CD4-positive, alpha-beta T cell (primary cell): ENCODE data around the gene BTBD9. TPM values are rescaled to one million over a fixed set of nuclear protein-coding genes. Genes with fewer than 3 reads are reported as not detected.

ENCODE experiments used
- ATAC-seq: fragments of 200-7000 bp; cut with Tn5 transposase; one replicate; pipeline ENCODE4 v1.10.0; 2022; ENCODE audit warnings: mild to moderate bottlenecking; ENCODE audit not compliant: poor library complexity
- CTCF ChIA-PET: fragments of 350-600 bp; sonication (Branson Sonifier 250); formaldehyde crosslinking; loops from one replicate; lab custom pipeline; 2021; ENCODE audit warnings: antibody characterized with exemption, inconsistent platforms; lab: Charles Lee
- POLR2A ChIA-PET: fragments of 350-600 bp; sonication (Branson Sonifier 250); formaldehyde crosslinking; loops from one replicate; lab custom pipeline; 2021; ENCODE audit warnings: antibody characterized with exemption, inconsistent platforms; lab: Charles Lee
- DNase-seq, 14 experiments: peaks; one replicate each; pipeline ENCODE4 v3.0.0-alpha.2; 2013 to 2020; ENCODE audit warnings: mixed read lengths in 2 of 14
- H3K27ac ChIP-seq, 2 donors: one replicate each; pipeline versions ENCODE4 v1.5.1 to v1.7.0; 2013; ENCODE audit warnings: low read length in 2 of 2, low read depth in 1 of 2, mild to moderate bottlenecking in 1 of 2
- H3K27me3 ChIP-seq, 2 experiments: 1 replicate in 1 of 2; 2 replicates in 1 of 2; pipeline versions ENCODE4 v1.6.1 to v1.7.0; 2013; ENCODE audit warnings: low read length in 2 of 2, control low read depth in 1 of 2, mild to moderate bottlenecking in 1 of 2, moderate library complexity in 1 of 2; ENCODE audit not compliant: insufficient read depth in 2 of 2, control insufficient read depth in 1 of 2
- H3K36me3 ChIP-seq: one replicate; pipeline ENCODE4 v1.6.1; 2013; ENCODE audit warnings: low read length, control low read depth; ENCODE audit not compliant: insufficient read depth
- H3K4me1 ChIP-seq: one replicate; pipeline ENCODE4 v1.6.1; 2013; ENCODE audit warnings: low read length, control low read depth; ENCODE audit not compliant: insufficient read depth
- H3K4me3 ChIP-seq: one replicate; pipeline ENCODE4 v1.5.1; 2013; ENCODE audit warnings: mild to moderate bottlenecking, low read length, moderate library complexity
- H3K9me3 ChIP-seq, 2 experiments: 1 replicate in 1 of 2; 2 replicates in 1 of 2; pipeline versions ENCODE4 v1.6.1 to v1.7.0; 2013; ENCODE audit warnings: low read length in 2 of 2, mild to moderate bottlenecking in 2 of 2, control low read depth in 1 of 2, moderate library complexity in 1 of 2; ENCODE audit not compliant: control insufficient read depth in 1 of 2, insufficient read depth in 1 of 2
- H3K27ac Mint-ChIP-seq: one replicate; pipeline ENCODE4 v1.8.0; 2020; ENCODE audit warnings: mixed read lengths
- H3K27me3 Mint-ChIP-seq: one replicate; pipeline ENCODE4 v1.8.0; 2021; ENCODE audit warnings: mixed read lengths
- H3K36me3 Mint-ChIP-seq: one replicate; pipeline ENCODE4 v1.8.0; 2021; ENCODE audit warnings: low read depth, mixed read lengths
- H3K4me1 Mint-ChIP-seq: one replicate; pipeline ENCODE4 v1.8.0; 2021; ENCODE audit warnings: low read depth, mixed read lengths
- H3K4me3 Mint-ChIP-seq: one replicate; pipeline ENCODE4 v1.8.0; 2020; ENCODE audit warnings: mild to moderate bottlenecking, mixed read lengths
- H3K9me3 Mint-ChIP-seq: one replicate; pipeline ENCODE4 v1.8.0; 2020; ENCODE audit warnings: mixed read lengths
- CTCF ChIP-seq: fragments of 200-600 bp; IDR thresholded peaks from one replicate; pipeline ENCODE4 v1.8.0; 2022; ENCODE audit warnings: antibody characterized with exemption, mild to moderate bottlenecking
- intact Hi-C, 2 experiments: fragments of 100-400 bp; cut with DNase I in 1 of 2; cut with micrococcal nuclease in 1 of 2; formaldehyde crosslinking; loops; one replicate each; pipeline versions ENCODE4 v1.15.1 to v1.9.0; 2023 to 2025; cut with DNase I, micrococcal nuclease
- total RNA-seq, 174 experiments: library from RNA in 2 of 174; stranded (reverse) in 2 of 174; gene quantifications; one replicate each; pipeline ENCODE4 v1.2.3 and lab custom pipeline; 2021 to 2026

Gene BTBD9
- total RNA-seq, 2 experiments from 2014 or later: 58.7 to 59.3 TPM

DNA sequence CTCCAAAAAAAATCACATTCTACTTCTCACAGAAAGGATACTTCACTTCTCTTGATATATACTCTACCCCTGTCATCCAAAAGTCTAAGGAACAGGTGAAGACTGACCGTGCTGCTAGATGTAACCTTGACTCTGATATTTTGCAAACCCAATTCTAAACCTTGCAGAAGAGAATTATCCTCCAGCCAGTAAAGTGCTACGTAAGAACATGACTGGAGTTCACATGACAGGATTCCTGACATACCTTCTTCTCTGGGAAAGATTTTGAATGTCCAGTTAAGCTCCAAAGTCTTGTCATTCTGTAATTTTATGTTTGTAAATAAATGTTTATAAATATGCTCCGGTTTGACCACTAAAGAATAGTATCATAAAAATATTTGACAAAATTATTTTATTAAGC is 35.8 kb downstream of the BTBD9 start:
- Mint-ChIP-seq H3K9me3 (no peaks in the 10 kb centered on the region), H3K27me3 (no peaks in the 10 kb centered on the region), H3K36me3 (peaks cover 18% of the 10 kb centered on the region), H3K4me1 (peaks cover 16% of the 10 kb centered on the region), H3K4me3 (no peak overlapping the region), H3K27ac (no peak overlapping the region)
- ATAC-seq: no peak
- H3K36me3 ChIP-seq: no peaks in the 10 kb centered on the region
- no peaks in the 10 kb centered on the region for H3K9me3 ChIP-seq
- H3K4me1 ChIP-seq: no peaks in the 10 kb centered on the region
- TF ChIP-seq CTCF: no peak
- no peak for DNase-seq
- H3K27me3 ChIP-seq: no peaks in the 10 kb centered on the region
- POLR2A ChIA-PET: no interaction called here
- CTCF ChIA-PET: no interaction called here
- intact Hi-C loops: no loop called here
- H3K4me3 ChIP-seq: no peak overlapping the region
- no peak overlapping the region for H3K27ac ChIP-seq

DNA sequence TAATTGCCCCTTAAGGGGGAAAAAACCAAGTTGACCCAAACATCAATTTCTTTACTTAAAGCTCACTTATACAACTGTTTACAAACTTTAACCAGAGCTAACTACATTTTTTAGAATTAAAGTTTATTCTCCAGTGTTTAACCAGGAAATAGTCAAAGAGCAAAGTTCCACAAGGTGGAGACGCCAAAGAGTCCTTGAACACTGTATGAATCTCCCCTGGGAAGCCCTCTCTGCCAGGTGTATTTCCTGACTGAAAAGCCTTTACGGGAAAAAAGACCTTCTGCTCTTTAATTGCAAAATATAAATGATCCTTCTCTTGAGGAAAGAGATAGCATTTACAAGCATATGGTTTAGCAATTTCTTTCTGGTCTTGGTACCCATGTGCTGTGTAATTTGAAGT is 36.2 kb downstream of the BTBD9 start:
- H3K4me3 ChIP-seq: no peak overlapping the region
- DNase-seq (no peak), ATAC-seq (no peak)
- intact Hi-C loops: no loop called here
- no peak overlapping the region for H3K27ac Mint-ChIP-seq
- H3K4me1 Mint-ChIP-seq: peaks cover 12% of the 10 kb centered on the region
- no peaks in the 10 kb centered on the region for H3K27me3 ChIP-seq
- TF ChIP-seq CTCF: no peak
- H3K36me3 Mint-ChIP-seq: peaks cover 18% of the 10 kb centered on the region
- H3K4me3 Mint-ChIP-seq: no peak overlapping the region
- CTCF ChIA-PET: no interaction called here
- no peaks in the 10 kb centered on the region for H3K4me1 ChIP-seq
- no peaks in the 10 kb centered on the region for H3K9me3 Mint-ChIP-seq
- no peaks in the 10 kb centered on the region for H3K27me3 Mint-ChIP-seq
- no peaks in the 10 kb centered on the region for H3K9me3 ChIP-seq
- H3K36me3 ChIP-seq: no peaks in the 10 kb centered on the region
- H3K27ac ChIP-seq: no peak overlapping the region
- POLR2A ChIA-PET: no interaction called here

DNA sequence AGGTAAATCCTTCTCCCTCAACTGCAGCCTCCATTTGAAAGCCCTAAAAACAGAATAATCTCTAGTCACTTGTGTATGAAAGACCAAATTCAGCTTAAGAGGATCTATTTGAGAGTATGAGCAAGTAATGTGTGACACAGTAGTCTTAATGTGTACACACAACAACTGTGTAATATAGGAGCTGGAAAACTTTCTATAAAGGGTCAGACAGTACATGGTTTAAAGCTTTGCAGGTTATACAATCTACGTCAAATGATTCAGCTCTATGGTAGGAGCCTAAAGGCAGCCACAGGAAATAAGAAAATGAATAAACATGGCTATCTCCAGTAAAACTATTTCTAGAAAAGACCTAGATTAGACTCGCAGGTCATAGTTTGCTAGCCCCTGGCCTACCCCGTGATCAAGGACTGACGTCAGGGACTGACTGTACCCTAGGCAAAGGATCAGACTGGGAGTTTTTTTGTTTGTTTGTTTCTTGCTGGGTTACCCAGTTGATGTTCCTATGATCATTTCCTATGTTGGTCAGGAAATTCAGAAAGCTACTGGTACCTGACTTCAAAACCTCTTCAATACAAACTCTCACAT is 39.7 kb downstream of the BTBD9 start:
- H3K27me3 Mint-ChIP-seq: no peaks in the 10 kb centered on the region
- intact Hi-C loops: no loop called here
- ChIA-PET CTCF (no interaction called here), POLR2A (interaction anchor here (1.0 kb wide), 1 partner anchor 13 kb away, joined by 3 read pairs; no protein-coding TSS in a partner anchor)
- Histone ChIP-seq H3K4me1 (no peaks in the 10 kb centered on the region), H3K9me3 (no peaks in the 10 kb centered on the region), H3K4me3 (no peak overlapping the region), H3K36me3 (peaks cover 6% of the 10 kb centered on the region), H3K27me3 (no peaks in the 10 kb centered on the region), H3K27ac (no peak overlapping the region)
- ATAC-seq (no peak), DNase-seq (no peak)
- H3K27ac Mint-ChIP-seq: no peak overlapping the region
- TF ChIP-seq CTCF: no peak
- no peaks in the 10 kb centered on the region for H3K4me1 Mint-ChIP-seq
- no peaks in the 10 kb centered on the region for H3K9me3 Mint-ChIP-seq
- H3K4me3 Mint-ChIP-seq: no peak overlapping the region
- peaks cover 29% of the 10 kb centered on the region for H3K36me3 Mint-ChIP-seq
